ENCODE results near the gene TEX51.

Gene TEX51

GRCh38 chr2:126879348-126880298, 19.1 kb upstream of the TEX51 start:
- peak; percentile 11 for DNase-seq

GRCh38 chr2:126880324-126880723, 18.4 kb upstream of the TEX51 start:
- peak; percentile 48 for DNase-seq

- no peak for DNase-seq
Measured at GRCh38 chr2:126880817-126881216, 17.9 kb upstream of the TEX51 start.

GRCh38 chr2:126881591-126881990, 17.1 kb upstream of the TEX51 start:
- peak; percentile 13 for DNase-seq

- peak; percentile 21 for DNase-seq
Measured at GRCh38 chr2:126882181-126882580, 16.5 kb upstream of the TEX51 start.

- DNase-seq = peak; percentile 42
Measured at GRCh38 chr2:126882736-126883665, 15.7 kb upstream of the TEX51 start.

GRCh38 chr2:126883666-126884040, 15.0 kb upstream of the TEX51 start:
- DNase-seq = peak; percentile 43

GRCh38 chr2:126884861-126885750, 13.6 kb upstream of the TEX51 start:
- peak; percentile 28 for DNase-seq

- peak; percentile 51 for DNase-seq
Measured at GRCh38 chr2:126885751-126886210, 12.9 kb upstream of the TEX51 start.

- DNase-seq = peak; percentile 76
Measured at GRCh38 chr2:126886211-126886915, 12.3 kb upstream of the TEX51 start.

- DNase-seq = peak; percentile 24
Measured at GRCh38 chr2:126886916-126887280, 11.8 kb upstream of the TEX51 start.

GRCh38 chr2:126887506-126887905, 11.2 kb upstream of the TEX51 start:
- peak; percentile 33 for DNase-seq

- peak; percentile 33 for DNase-seq
Measured at GRCh38 chr2:126888046-126888445, 10.6 kb upstream of the TEX51 start.

GRCh38 chr2:126889071-126889470, 9.6 kb upstream of the TEX51 start:
- peak; percentile 5 for DNase-seq

GRCh38 chr2:126889496-126890135, 9.1 kb upstream of the TEX51 start:
- peak; percentile 33 for DNase-seq

- DNase-seq = peak; percentile 19
Measured at GRCh38 chr2:126890136-126890510, 8.6 kb upstream of the TEX51 start.

- DNase-seq = peak; percentile 19
Measured at GRCh38 chr2:126890551-126891450, 7.9 kb upstream of the TEX51 start.

- DNase-seq = peak; percentile 33
Measured at GRCh38 chr2:126891681-126892500, 6.8 kb upstream of the TEX51 start.

- DNase-seq = no peak
Measured at GRCh38 chr2:126893153-126893552, 5.5 kb upstream of the TEX51 start.
